NCI-H82 treated with DMSO at 0.1 percent for 48 hours (cell line): ENCODE data around the gene NEGR1.

Experiments
- DNase-seq: peaks from one replicate; lab custom pipeline; 2025; ENCODE audit not compliant: unreplicated experiment; lab: John Stamatoyannopoulos, UW

The NEGR1 gene

GRCh38 chr1:71869326-71869725, 413.0 kb downstream of the NEGR1 start:
- DNase-seq: no peak

- no peak for DNase-seq
These were observed 419.6 kb downstream of the NEGR1 start for GRCh38 chr1:71862756-71863155.

- DNase-seq: no peak
These were observed 421.3 kb downstream of the NEGR1 start for GRCh38 chr1:71861022-71861421.

- DNase-seq: no peak
These were observed 422.5 kb downstream of the NEGR1 start for GRCh38 chr1:71859806-71860205.

GRCh38 chr1:71857862-71858261, 424.5 kb downstream of the NEGR1 start:
- no peak for DNase-seq

GRCh38 chr1:71853360-71853759, 429.0 kb downstream of the NEGR1 start:
- DNase-seq: no peak

- no peak for DNase-seq
These were observed 431.4 kb downstream of the NEGR1 start for GRCh38 chr1:71850936-71851335.

- no peak for DNase-seq
These were observed 431.8 kb downstream of the NEGR1 start for GRCh38 chr1:71850515-71850914.

- no peak for DNase-seq
These were observed 439.3 kb downstream of the NEGR1 start for GRCh38 chr1:71843012-71843411.

GRCh38 chr1:71839876-71840275, 442.5 kb downstream of the NEGR1 start:
- DNase-seq: no peak

- DNase-seq: no peak
These were observed 445.4 kb downstream of the NEGR1 start for GRCh38 chr1:71836904-71837303.

GRCh38 chr1:71835442-71835813, 446.9 kb downstream of the NEGR1 start:
- DNase-seq: no peak

GRCh38 chr1:71834601-71835441, 447.5 kb downstream of the NEGR1 start:
- DNase-seq: peak; percentile 88

GRCh38 chr1:71831646-71832045, 450.7 kb downstream of the NEGR1 start:
- no peak for DNase-seq

GRCh38 chr1:71829346-71829745, 453.0 kb downstream of the NEGR1 start:
- no peak for DNase-seq

GRCh38 chr1:71828431-71829012, 453.8 kb downstream of the NEGR1 start:
- DNase-seq: no peak

GRCh38 chr1:71823708-71824305, 458.5 kb downstream of the NEGR1 start:
- DNase-seq: no peak

GRCh38 chr1:71817028-71817427, 465.3 kb downstream of the NEGR1 start:
- no peak for DNase-seq

- DNase-seq: no peak
These were observed 473.3 kb downstream of the NEGR1 start for GRCh38 chr1:71809085-71809484.

- DNase-seq: no peak
These were observed 478.2 kb downstream of the NEGR1 start for GRCh38 chr1:71804140-71804539.

- no peak for DNase-seq
These were observed 486.3 kb downstream of the NEGR1 start for GRCh38 chr1:71796006-71796405.

GRCh38 chr1:71792264-71792663, 490.1 kb downstream of the NEGR1 start:
- no peak for DNase-seq
